ENCODE results near the gene CDC27. TPM values are rescaled to one million over a fixed set of nuclear protein-coding genes. Genes with fewer than 3 reads are reported as not detected.

Gene CDC27, protein sequence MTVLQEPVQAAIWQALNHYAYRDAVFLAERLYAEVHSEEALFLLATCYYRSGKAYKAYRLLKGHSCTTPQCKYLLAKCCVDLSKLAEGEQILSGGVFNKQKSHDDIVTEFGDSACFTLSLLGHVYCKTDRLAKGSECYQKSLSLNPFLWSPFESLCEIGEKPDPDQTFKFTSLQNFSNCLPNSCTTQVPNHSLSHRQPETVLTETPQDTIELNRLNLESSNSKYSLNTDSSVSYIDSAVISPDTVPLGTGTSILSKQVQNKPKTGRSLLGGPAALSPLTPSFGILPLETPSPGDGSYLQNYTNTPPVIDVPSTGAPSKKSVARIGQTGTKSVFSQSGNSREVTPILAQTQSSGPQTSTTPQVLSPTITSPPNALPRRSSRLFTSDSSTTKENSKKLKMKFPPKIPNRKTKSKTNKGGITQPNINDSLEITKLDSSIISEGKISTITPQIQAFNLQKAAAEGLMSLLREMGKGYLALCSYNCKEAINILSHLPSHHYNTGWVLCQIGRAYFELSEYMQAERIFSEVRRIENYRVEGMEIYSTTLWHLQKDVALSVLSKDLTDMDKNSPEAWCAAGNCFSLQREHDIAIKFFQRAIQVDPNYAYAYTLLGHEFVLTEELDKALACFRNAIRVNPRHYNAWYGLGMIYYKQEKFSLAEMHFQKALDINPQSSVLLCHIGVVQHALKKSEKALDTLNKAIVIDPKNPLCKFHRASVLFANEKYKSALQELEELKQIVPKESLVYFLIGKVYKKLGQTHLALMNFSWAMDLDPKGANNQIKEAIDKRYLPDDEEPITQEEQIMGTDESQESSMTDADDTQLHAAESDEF
- polyA plus RNA-seq (2012; ENCODE audit: missing spikeins) = 50.7 TPM

DNA sequence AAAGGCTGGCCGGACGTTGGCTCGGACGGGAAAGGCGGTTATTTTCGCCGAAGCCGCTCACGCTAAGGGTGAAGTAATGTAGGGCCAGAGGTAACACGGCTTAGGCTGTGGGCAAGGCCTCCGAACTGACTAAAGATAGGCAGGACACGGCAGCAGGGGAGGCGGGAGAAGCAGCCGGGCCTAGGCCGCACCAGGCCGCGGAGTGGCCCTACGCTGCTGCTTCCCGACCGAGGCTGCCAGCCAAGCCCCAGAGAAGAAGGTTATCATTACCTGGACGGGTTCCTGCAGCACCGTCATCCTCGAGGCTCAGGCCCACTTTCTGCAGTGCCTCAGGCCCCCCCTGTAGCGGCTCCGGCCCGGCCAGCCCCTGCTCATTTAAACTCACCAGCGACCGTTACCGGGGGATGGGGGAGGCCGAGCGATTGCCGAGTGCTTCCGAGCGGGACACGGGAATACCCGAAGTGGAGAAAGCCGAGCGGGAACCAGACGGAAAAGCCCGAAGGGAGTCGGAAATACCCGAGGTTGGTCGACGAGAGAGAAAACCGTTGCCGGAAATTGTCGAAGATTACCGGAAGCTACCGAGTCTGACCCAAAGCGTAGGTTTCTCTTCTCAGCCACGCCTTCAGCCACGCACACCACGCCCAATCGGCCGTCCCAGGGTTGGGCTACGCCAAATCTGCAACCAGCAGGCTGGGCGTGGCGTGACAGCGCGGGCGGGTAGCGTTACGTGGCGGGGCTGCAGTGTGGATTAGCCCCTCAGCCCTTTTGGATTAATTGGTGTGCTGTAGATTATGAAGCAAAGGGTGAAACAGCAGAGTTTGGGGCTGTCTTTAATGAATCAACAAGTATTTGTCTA, at the start of gene CDC27:
Gene CDC27, minus strand, starts transcription at position 420 of the 856 bp plus-strand sequence. Its CDS starts 123 bp downstream, at position 297.
- peak; percentile 83 for DNase-seq (ENCODE audit: insufficient read length)
- TF ChIP-seq POLR2AphosphoS5 (IDR thresholded peaks at IDR 0.05; ENCODE audit: low read depth, low read length) (0 out of 2 replicates have a peak, but pooled peaks have one; percentile 63), TAF1 (IDR thresholded peaks at IDR 0.05; ENCODE audit: borderline replicate concordance, low read depth, low read length) (peak; percentile 68; the same call in 1 of the 2 replicates), POLR2A (IDR thresholded peaks at IDR 0.05; ENCODE audit: low read depth, low read length) (peak; percentile 61)
- peak; percentile 99 for FAIRE-seq

DNA sequence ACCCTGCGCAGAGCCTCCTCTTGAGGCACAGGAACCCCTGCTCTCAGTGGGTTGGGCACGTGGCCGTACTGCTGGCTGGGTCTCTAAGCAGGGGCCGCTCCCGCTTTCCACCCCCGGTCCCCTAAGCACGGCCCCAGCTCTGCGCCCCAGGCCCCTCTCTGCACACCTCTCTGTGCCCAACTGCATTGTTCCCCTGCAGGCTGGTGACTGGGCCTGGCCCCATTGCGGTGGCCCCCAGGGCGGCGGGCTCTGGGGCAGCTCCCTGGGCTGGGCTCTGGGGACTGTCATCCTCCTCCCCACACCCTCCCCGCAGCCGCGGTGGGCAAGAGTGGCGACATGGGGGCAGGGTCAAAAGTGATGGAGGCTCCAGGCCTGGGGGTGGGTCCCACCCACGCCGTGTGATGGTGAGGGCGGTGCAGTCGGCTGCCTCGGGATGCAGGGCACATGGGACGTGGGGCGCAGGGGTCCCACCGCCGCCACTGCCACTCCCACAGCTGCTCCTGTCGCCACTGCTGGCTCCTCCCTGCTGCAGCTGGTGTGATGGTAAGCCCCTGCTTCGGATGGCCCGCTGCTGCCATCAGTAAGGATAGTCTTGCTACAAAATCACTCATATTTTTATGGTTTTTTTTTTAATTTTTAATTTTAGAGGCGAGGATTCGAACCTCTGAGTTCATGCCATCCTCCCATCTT, 49.4 kb upstream of the CDC27 start:
- FAIRE-seq (no peak), DNase-seq (ENCODE audit: insufficient read length) (no peak)
- TF ChIP-seq TAF1 (IDR thresholded peaks at IDR 0.05; ENCODE audit: borderline replicate concordance, low read depth, low read length) (no peak), POLR2A (IDR thresholded peaks at IDR 0.05; ENCODE audit: low read depth, low read length) (no peak), POLR2AphosphoS5 (IDR thresholded peaks at IDR 0.05; ENCODE audit: low read depth, low read length) (no peak)

DNA sequence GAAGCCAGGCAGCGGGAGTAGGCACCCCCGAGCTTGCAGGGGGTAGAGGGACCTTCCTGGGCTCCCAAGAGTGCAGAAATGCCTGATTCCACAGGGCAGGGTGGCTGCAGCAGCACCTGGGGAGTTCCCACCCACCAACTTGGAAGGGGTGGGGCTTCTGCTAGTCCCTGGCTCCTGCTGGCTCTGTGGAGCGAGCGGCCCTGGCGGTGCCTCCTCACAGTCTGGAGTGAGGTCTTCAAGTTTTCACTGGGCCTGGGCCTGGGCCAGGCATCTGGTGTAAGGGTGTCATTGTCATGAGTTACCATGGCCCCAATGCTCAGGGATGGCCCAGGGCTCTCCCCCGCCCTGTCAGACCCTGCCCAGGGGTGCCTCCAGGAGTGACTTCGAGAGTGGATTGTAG, 48.7 kb upstream of the CDC27 start:
- DNase-seq (ENCODE audit: insufficient read length) (no peak), FAIRE-seq (no peak)
- TF ChIP-seq POLR2AphosphoS5 (IDR thresholded peaks at IDR 0.05; ENCODE audit: low read depth, low read length) (no peak), POLR2A (IDR thresholded peaks at IDR 0.05; ENCODE audit: low read depth, low read length) (no peak), TAF1 (IDR thresholded peaks at IDR 0.05; ENCODE audit: borderline replicate concordance, low read depth, low read length) (no peak)

DNA sequence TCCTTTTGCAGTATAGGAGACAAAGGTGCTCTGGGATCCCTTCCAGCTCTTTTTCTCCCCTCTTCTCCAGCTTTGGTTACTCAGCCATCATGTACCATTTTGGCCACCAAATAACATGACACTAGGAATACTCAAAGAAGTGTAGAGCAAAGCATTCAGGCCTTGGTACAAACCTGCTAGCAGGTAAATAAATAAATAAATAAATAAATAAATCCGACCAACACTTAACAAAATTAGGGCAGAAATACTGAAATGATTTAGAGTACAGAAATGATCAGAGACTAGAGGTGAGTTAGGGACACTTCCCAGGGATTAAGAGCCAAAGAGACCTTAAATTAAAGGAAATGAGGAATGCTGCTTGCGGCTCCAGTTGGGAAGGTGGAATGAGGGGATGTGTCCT, 46.8 kb upstream of the CDC27 start:
- TF ChIP-seq POLR2A (IDR thresholded peaks at IDR 0.05; ENCODE audit: low read depth, low read length) (no peak), POLR2AphosphoS5 (IDR thresholded peaks at IDR 0.05; ENCODE audit: low read depth, low read length) (no peak), TAF1 (IDR thresholded peaks at IDR 0.05; ENCODE audit: borderline replicate concordance, low read depth, low read length) (no peak)
- no peak for FAIRE-seq
- DNase-seq (ENCODE audit: insufficient read length) = no peak

DNA sequence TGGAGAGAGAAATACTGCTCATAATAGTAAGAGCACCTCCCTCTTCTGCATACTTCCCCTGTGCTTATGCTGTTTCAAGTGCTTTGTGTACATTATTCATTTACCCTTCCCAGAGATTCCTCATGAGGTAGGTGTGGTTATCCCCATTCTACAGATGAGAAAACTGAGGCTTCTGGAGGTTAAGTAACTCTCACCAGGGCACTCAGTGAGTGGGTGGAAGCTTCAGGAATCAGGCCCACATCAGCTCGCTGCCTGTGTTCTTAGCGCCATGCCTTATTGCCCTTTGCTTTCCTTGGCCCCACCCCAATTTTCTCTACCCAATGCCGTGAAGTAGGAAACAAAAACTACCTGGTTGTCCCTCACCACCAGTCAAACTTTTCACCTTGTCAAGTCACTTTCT, 46.4 kb upstream of the CDC27 start:
- FAIRE-seq (no peak), DNase-seq (ENCODE audit: insufficient read length) (no peak)
- TF ChIP-seq POLR2AphosphoS5 (IDR thresholded peaks at IDR 0.05; ENCODE audit: low read depth, low read length) = no peak
- TF ChIP-seq TAF1 (IDR thresholded peaks at IDR 0.05; ENCODE audit: borderline replicate concordance, low read depth, low read length) = no peak
- TF ChIP-seq POLR2A (IDR thresholded peaks at IDR 0.05; ENCODE audit: low read depth, low read length) = no peak

DNA sequence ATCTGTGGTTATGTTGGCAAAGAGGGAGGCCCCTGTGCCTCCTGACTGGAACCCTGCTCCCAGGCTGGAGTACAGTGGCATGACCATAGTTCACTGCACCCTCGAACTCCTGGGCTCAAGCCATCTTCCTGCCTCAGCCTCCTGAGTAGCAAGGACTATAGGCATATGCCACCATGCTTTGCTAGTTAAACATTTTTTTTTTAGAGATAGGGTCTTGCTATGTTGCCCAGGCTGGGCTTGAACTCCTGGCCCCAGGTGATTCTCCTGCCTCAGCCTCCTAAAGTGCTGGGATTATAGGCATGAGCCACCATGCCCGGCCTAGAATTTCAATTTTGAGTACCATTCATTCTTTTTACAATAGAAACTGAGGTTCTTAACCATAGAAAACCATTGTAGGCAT, 43.4 kb upstream of the CDC27 start:
- DNase-seq (ENCODE audit: insufficient read length) = no peak
- no peak for TF ChIP-seq TAF1 (IDR thresholded peaks at IDR 0.05; ENCODE audit: borderline replicate concordance, low read depth, low read length)
- TF ChIP-seq POLR2A (IDR thresholded peaks at IDR 0.05; ENCODE audit: low read depth, low read length) = no peak
- no peak for TF ChIP-seq POLR2AphosphoS5 (IDR thresholded peaks at IDR 0.05; ENCODE audit: low read depth, low read length)
- no peak for FAIRE-seq

DNA sequence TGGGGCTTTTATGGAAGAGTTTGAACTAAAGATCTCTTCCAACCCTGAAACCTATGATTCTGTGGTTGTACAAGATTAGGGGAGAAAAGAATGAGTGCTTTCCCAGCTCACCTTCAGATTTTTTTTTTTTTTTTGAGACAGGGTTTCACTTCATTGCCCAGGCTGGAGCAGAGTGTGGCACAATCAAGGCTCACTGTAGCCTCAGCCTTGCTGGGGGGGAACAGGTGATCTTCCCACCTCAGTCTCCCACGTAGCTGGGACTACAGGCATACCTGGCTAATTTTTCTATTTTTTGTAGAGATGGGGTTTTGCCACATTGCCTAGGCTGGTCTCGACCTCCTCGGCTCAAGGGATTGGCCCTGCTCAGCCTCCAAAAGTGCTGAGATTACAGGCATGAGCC, 42.8 kb upstream of the CDC27 start:
- TF ChIP-seq POLR2AphosphoS5 (IDR thresholded peaks at IDR 0.05; ENCODE audit: low read depth, low read length) = no peak
- no peak for TF ChIP-seq POLR2A (IDR thresholded peaks at IDR 0.05; ENCODE audit: low read depth, low read length)
- TF ChIP-seq TAF1 (IDR thresholded peaks at IDR 0.05; ENCODE audit: borderline replicate concordance, low read depth, low read length) = no peak
- DNase-seq (ENCODE audit: insufficient read length) = no peak
- no peak for FAIRE-seq

DNA sequence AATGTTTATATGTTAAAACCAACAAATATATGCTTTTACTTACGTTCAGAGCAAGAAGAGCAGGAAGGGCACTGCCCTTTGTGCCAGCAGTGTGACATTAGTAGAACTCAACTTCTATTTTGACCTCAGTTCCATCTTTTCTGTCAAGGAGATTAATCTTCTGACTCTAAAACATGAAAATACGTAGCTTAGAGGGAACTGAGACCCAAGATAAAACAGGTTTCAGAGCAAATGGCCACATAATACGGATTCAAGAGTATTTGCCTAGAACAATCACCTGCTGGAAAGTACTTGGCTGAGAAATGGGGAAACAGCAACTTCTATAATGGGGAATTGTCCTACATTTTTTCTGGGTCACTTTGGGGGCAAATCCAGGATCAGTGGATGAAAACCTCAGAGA, 42.2 kb upstream of the CDC27 start:
- DNase-seq (ENCODE audit: insufficient read length) = no peak
- no peak for FAIRE-seq
- TF ChIP-seq POLR2A (IDR thresholded peaks at IDR 0.05; ENCODE audit: low read depth, low read length) (no peak), POLR2AphosphoS5 (IDR thresholded peaks at IDR 0.05; ENCODE audit: low read depth, low read length) (no peak), TAF1 (IDR thresholded peaks at IDR 0.05; ENCODE audit: borderline replicate concordance, low read depth, low read length) (no peak)

DNA sequence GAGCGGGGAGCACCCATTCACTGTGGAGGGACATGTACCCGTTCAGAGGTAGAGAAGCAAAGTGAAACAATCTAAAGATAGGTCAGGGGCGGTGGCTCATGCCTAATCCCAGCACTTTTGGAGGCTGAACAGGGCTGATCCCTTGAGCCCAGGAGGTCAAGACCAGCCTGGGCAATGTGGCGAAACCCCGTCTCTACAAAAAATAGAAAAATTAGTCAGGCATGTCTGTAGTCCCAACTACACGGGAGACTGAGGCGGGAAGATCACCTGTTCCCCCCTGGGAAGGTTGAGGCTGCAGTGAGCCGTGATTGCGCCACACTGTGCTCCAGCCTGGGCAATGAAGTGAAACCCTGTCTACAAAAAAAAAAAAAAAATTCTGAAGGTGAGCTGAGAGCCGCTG, 41.8 kb upstream of the CDC27 start:
- TF ChIP-seq POLR2AphosphoS5 (IDR thresholded peaks at IDR 0.05; ENCODE audit: low read depth, low read length) = no peak
- no peak for TF ChIP-seq POLR2A (IDR thresholded peaks at IDR 0.05; ENCODE audit: low read depth, low read length)
- no peak for TF ChIP-seq TAF1 (IDR thresholded peaks at IDR 0.05; ENCODE audit: borderline replicate concordance, low read depth, low read length)
- DNase-seq (ENCODE audit: insufficient read length) (no peak), FAIRE-seq (no peak)

Data from GM12892 (cell line).